ENCODE data around the gene ACBD6.

The ACBD6 gene

GRCh38 chr1:180252638-180253536, 249.5 kb downstream of the ACBD6 start:
- WGBS, 2 experiments, result 63 to 64% methylated on average over 12 of the region's 12 CpGs
- H3K4me3 ChIP-seq (ENCODE audit: insufficient read depth, low read depth, low read length), result no peak overlapping the region
- H3K27ac ChIP-seq (ENCODE audit: insufficient read depth, low read depth, low read length, poor library complexity, severe bottlenecking), result no peak overlapping the region

GRCh38 chr1:180251526-180252305, 250.7 kb downstream of the ACBD6 start:
- 92 to 93% methylated on average over 9 of the region's 9 CpGs for WGBS, 2 experiments

More at GRCh38 chr1:180252638-180253536, 249.5 kb downstream of the ACBD6 start:
- Histone ChIP-seq H3K36me3 (ENCODE audit: control insufficient read depth, insufficient read depth, low read length) (no peaks in the 10 kb centered on the region), H3K27me3 (ENCODE audit: control insufficient read depth, insufficient read depth, low read length, poor library complexity, severe bottlenecking) (no peaks in the 10 kb centered on the region), H3K9me3 (ENCODE audit: control insufficient read depth, low read length) (no peaks in the 10 kb centered on the region), H3K4me1 (ENCODE audit: control insufficient read depth, insufficient read depth, low read length) (peaks cover 5% of the 10 kb centered on the region)

GRCh38 chr1:180250883-180251509, 251.4 kb downstream of the ACBD6 start:
- no peaks in the 10 kb centered on the region for H3K27me3 ChIP-seq (ENCODE audit: control insufficient read depth, insufficient read depth, low read length, poor library complexity, severe bottlenecking)
- WGBS, 2 experiments, result 84 to 86% methylated on average over 16 of the region's 16 CpGs
- no peak overlapping the region for H3K27ac ChIP-seq (ENCODE audit: insufficient read depth, low read depth, low read length, poor library complexity, severe bottlenecking)
- H3K36me3 ChIP-seq (ENCODE audit: control insufficient read depth, insufficient read depth, low read length), result no peaks in the 10 kb centered on the region
- H3K4me3 ChIP-seq (ENCODE audit: insufficient read depth, low read depth, low read length), result no peak overlapping the region
- peaks cover 5% of the 10 kb centered on the region for H3K4me1 ChIP-seq (ENCODE audit: control insufficient read depth, insufficient read depth, low read length)
- no peaks in the 10 kb centered on the region for H3K9me3 ChIP-seq (ENCODE audit: control insufficient read depth, low read length)

More at GRCh38 chr1:180251526-180252305, 250.7 kb downstream of the ACBD6 start:
- no peak overlapping the region for H3K4me3 ChIP-seq (ENCODE audit: insufficient read depth, low read depth, low read length)
- H3K27ac ChIP-seq (ENCODE audit: insufficient read depth, low read depth, low read length, poor library complexity, severe bottlenecking), result no peak overlapping the region
- no peaks in the 10 kb centered on the region for H3K27me3 ChIP-seq (ENCODE audit: control insufficient read depth, insufficient read depth, low read length, poor library complexity, severe bottlenecking)
- peaks cover 5% of the 10 kb centered on the region for H3K4me1 ChIP-seq (ENCODE audit: control insufficient read depth, insufficient read depth, low read length)
- H3K36me3 ChIP-seq (ENCODE audit: control insufficient read depth, insufficient read depth, low read length), result no peaks in the 10 kb centered on the region
- no peaks in the 10 kb centered on the region for H3K9me3 ChIP-seq (ENCODE audit: control insufficient read depth, low read length)

- Histone ChIP-seq H3K9me3 (ENCODE audit: control insufficient read depth, low read length) (no peaks in the 10 kb centered on the region), H3K27me3 (ENCODE audit: control insufficient read depth, insufficient read depth, low read length, poor library complexity, severe bottlenecking) (no peaks in the 10 kb centered on the region), H3K36me3 (ENCODE audit: control insufficient read depth, insufficient read depth, low read length) (no peaks in the 10 kb centered on the region), H3K27ac (ENCODE audit: insufficient read depth, low read depth, low read length, poor library complexity, severe bottlenecking) (no peak overlapping the region), H3K4me3 (ENCODE audit: insufficient read depth, low read depth, low read length) (no peak overlapping the region), H3K4me1 (ENCODE audit: control insufficient read depth, insufficient read depth, low read length) (peaks cover 5% of the 10 kb centered on the region)
- 94 to 97% methylated on average over 7 of the region's 7 CpGs for WGBS, 2 experiments
Measured at GRCh38 chr1:180250499-180250770, 251.9 kb downstream of the ACBD6 start.

- 91% methylated on average over 13 of the region's 13 CpGs for WGBS, 2 experiments
- Histone ChIP-seq H3K27ac (ENCODE audit: insufficient read depth, low read depth, low read length, poor library complexity, severe bottlenecking) (no peak overlapping the region), H3K9me3 (ENCODE audit: control insufficient read depth, low read length) (no peaks in the 10 kb centered on the region), H3K4me1 (ENCODE audit: control insufficient read depth, insufficient read depth, low read length) (peaks cover 5% of the 10 kb centered on the region), H3K27me3 (ENCODE audit: control insufficient read depth, insufficient read depth, low read length, poor library complexity, severe bottlenecking) (no peaks in the 10 kb centered on the region), H3K4me3 (ENCODE audit: insufficient read depth, low read depth, low read length) (no peak overlapping the region), H3K36me3 (ENCODE audit: control insufficient read depth, insufficient read depth, low read length) (no peaks in the 10 kb centered on the region)
Measured at GRCh38 chr1:180249725-180250498, 252.5 kb downstream of the ACBD6 start.

- Histone ChIP-seq H3K4me1 (ENCODE audit: control insufficient read depth, insufficient read depth, low read length) (no peaks in the 10 kb centered on the region), H3K9me3 (ENCODE audit: control insufficient read depth, low read length) (no peaks in the 10 kb centered on the region), H3K27ac (ENCODE audit: insufficient read depth, low read depth, low read length, poor library complexity, severe bottlenecking) (no peak overlapping the region), H3K4me3 (ENCODE audit: insufficient read depth, low read depth, low read length) (no peak overlapping the region), H3K36me3 (ENCODE audit: control insufficient read depth, insufficient read depth, low read length) (no peaks in the 10 kb centered on the region), H3K27me3 (ENCODE audit: control insufficient read depth, insufficient read depth, low read length, poor library complexity, severe bottlenecking) (no peaks in the 10 kb centered on the region)
- WGBS, 2 experiments, result 74 to 75% methylated on average over 11 of the region's 11 CpGs
Measured at GRCh38 chr1:180248731-180249681, 253.4 kb downstream of the ACBD6 start.

- Histone ChIP-seq H3K4me3 (ENCODE audit: insufficient read depth, low read depth, low read length) (no peak overlapping the region), H3K36me3 (ENCODE audit: control insufficient read depth, insufficient read depth, low read length) (no peaks in the 10 kb centered on the region), H3K27ac (ENCODE audit: insufficient read depth, low read depth, low read length, poor library complexity, severe bottlenecking) (no peak overlapping the region), H3K9me3 (ENCODE audit: control insufficient read depth, low read length) (no peaks in the 10 kb centered on the region), H3K27me3 (ENCODE audit: control insufficient read depth, insufficient read depth, low read length, poor library complexity, severe bottlenecking) (no peaks in the 10 kb centered on the region), H3K4me1 (ENCODE audit: control insufficient read depth, insufficient read depth, low read length) (no peaks in the 10 kb centered on the region)
- WGBS, 2 experiments, result 91 to 95% methylated on average over 7 of the region's 7 CpGs
Measured at GRCh38 chr1:180248176-180248575, 254.2 kb downstream of the ACBD6 start.

GRCh38 chr1:180247580-180247979, 254.8 kb downstream of the ACBD6 start:
- Histone ChIP-seq H3K27me3 (ENCODE audit: control insufficient read depth, insufficient read depth, low read length, poor library complexity, severe bottlenecking) (no peaks in the 10 kb centered on the region), H3K9me3 (ENCODE audit: control insufficient read depth, low read length) (no peaks in the 10 kb centered on the region), H3K36me3 (ENCODE audit: control insufficient read depth, insufficient read depth, low read length) (no peaks in the 10 kb centered on the region), H3K4me1 (ENCODE audit: control insufficient read depth, insufficient read depth, low read length) (no peaks in the 10 kb centered on the region), H3K27ac (ENCODE audit: insufficient read depth, low read depth, low read length, poor library complexity, severe bottlenecking) (no peak overlapping the region), H3K4me3 (ENCODE audit: insufficient read depth, low read depth, low read length) (no peak overlapping the region)
- 92 to 94% methylated on average over 4 of the region's 4 CpGs for WGBS, 2 experiments

- Histone ChIP-seq H3K36me3 (ENCODE audit: control insufficient read depth, insufficient read depth, low read length) (no peaks in the 10 kb centered on the region), H3K9me3 (ENCODE audit: control insufficient read depth, low read length) (no peaks in the 10 kb centered on the region), H3K27ac (ENCODE audit: insufficient read depth, low read depth, low read length, poor library complexity, severe bottlenecking) (no peak overlapping the region), H3K4me1 (ENCODE audit: control insufficient read depth, insufficient read depth, low read length) (no peaks in the 10 kb centered on the region), H3K4me3 (ENCODE audit: insufficient read depth, low read depth, low read length) (no peak overlapping the region), H3K27me3 (ENCODE audit: control insufficient read depth, insufficient read depth, low read length, poor library complexity, severe bottlenecking) (no peaks in the 10 kb centered on the region)
- 88 to 89% methylated on average over 3 of the region's 3 CpGs for WGBS, 2 experiments
Measured at GRCh38 chr1:180247061-180247460, 255.3 kb downstream of the ACBD6 start.

Data from ectodermal cell (in vitro differentiated cells).